MCF 10A (cell line): Measurements from ENCODE around the gene PUS1. TPM values are rescaled to one million over a fixed set of nuclear protein-coding genes. Genes with fewer than 3 reads are reported as not detected.
"Not testable (repeated sequence)": the region's sequence is repeated elsewhere in the genome, so short reads cannot be mapped to it uniquely, and the experiment has no call there.

Experiments
- BruUV-seq: library from RNA; stranded (reverse); fragments of 400-500 nt; replicated peaks from 2 replicates; lab custom pipeline; 2021; lab: Mats Ljungman, UMichigan
- CTCF ChIA-PET: fragments of 300-600 bp; sonication (Branson Sonifier 250); formaldehyde crosslinking; extraction: SDS; loops from one replicate; lab custom pipeline; 2021; ENCODE audit warnings: antibody characterized with exemption, inconsistent platforms; lab: Yijun Ruan, JAX
- POLR2A ChIA-PET: fragments of 300-600, 350-650 bp; sonication (Branson Sonifier 250); formaldehyde crosslinking; extraction: SDS; loops from one replicate; lab custom pipeline; 2020; ENCODE audit warnings: antibody characterized with exemption, inconsistent platforms; lab: Yijun Ruan, JAX
- DNase-seq: peaks from one replicate; pipeline ENCODE4 v3.0.0-alpha.2; 2018; ENCODE audit not compliant: unreplicated experiment
- H3K27ac Mint-ChIP-seq: one replicate; pipeline ENCODE4 v1.8.0; 2022; ENCODE audit warnings: mild to moderate bottlenecking, low read depth, mixed read lengths; ENCODE audit not compliant: unreplicated experiment
- H3K27me3 Mint-ChIP-seq: one replicate; pipeline ENCODE4 v1.8.0; 2022; ENCODE audit warnings: mixed read lengths; ENCODE audit not compliant: insufficient read depth, unreplicated experiment
- H3K36me3 Mint-ChIP-seq: one replicate; pipeline ENCODE4 v1.8.0; 2022; ENCODE audit warnings: mild to moderate bottlenecking, moderate library complexity, mixed read lengths; ENCODE audit not compliant: insufficient read depth, unreplicated experiment
- H3K4me1 Mint-ChIP-seq: one replicate; pipeline ENCODE4 v1.8.0; 2022; ENCODE audit warnings: mixed read lengths; ENCODE audit not compliant: insufficient read depth, unreplicated experiment
- H3K4me3 Mint-ChIP-seq: one replicate; pipeline ENCODE4 v1.8.0; 2022; ENCODE audit warnings: mild to moderate bottlenecking, moderate library complexity, mixed read lengths; ENCODE audit not compliant: unreplicated experiment
- H3K9me3 Mint-ChIP-seq: one replicate; pipeline ENCODE4 v1.8.0; 2022; ENCODE audit warnings: mixed read lengths; ENCODE audit not compliant: unreplicated experiment
- intact Hi-C: fragments of 100-400 bp; cut with micrococcal nuclease; formaldehyde crosslinking; loops from 2 replicates; pipeline ENCODE4 v1.14.1; 2022
- total RNA-seq: library from RNA; stranded (reverse); gene quantifications from 2 replicates; pipeline ENCODE4 v1.2.3, GENCODE V29; 2022
- TF ChIP-seq, protein P1 (sequence below): fragments of 200-600 bp; IDR thresholded peaks from one replicate; pipeline ENCODE4 v1.8.0; 2022; ENCODE audit warnings: antibody characterized with exemption, mild to moderate bottlenecking; ENCODE audit not compliant: unreplicated experiment

PUS1 gene
- total RNA-seq, 1 experiment from 2014 or later: 72.3 TPM

DNA sequence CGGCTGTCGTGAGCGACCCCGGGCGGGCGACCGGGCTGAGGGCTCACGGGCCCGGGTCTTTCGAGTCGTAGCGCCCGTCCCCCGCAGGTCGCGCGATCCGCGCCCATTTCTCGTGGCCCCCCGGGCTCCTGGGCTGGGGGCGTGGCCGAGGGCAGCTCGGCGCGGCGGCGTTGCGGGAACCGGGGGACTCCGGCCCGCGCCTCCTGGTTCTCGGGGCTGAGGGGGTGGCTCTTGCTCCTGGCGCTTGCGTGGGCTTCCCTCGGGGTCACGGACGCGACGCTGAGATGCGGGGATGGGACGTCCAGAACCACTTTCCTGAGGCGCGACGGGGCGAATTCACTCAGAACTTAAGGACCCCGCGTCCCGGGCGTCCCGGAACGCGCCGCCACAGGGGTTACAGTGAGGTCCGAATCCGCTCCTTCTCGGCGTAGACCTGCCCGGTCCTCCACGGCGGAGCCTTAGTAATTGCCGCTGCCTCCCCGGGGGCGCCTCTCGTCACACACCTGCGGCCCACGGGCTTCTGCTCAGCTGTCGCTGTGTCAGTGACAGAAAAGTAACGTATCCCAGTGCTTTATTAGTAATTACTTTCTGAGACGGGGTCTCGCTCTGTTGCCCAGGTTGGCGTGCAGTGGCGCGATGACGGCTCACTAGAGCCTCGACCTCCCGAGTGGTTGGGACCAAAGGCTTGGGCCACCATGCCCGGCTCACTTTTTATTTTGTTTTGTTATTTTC lies 21.3 kb downstream of the PUS1 start:
- no peak for DNase-seq
- no peaks in the 10 kb centered on the region for H3K36me3 Mint-ChIP-seq
- H3K4me3 Mint-ChIP-seq: peak overlapping the region; percentile 75
- ChIA-PET CTCF (interaction anchor here (0.6 to 2.5 kb wide), 10 partner anchors 9 to 835 kb away, joined by 3 to 9 read pairs (median 3); no protein-coding TSS in a partner anchor), POLR2A (interaction anchor here (0.6 to 3.3 kb wide), 12 partner anchors 10 to 810 kb away, joined by 3 to 16 read pairs (median 4); partner anchors contain the start of gene PUS1)
- TF ChIP-seq, protein P1, sequence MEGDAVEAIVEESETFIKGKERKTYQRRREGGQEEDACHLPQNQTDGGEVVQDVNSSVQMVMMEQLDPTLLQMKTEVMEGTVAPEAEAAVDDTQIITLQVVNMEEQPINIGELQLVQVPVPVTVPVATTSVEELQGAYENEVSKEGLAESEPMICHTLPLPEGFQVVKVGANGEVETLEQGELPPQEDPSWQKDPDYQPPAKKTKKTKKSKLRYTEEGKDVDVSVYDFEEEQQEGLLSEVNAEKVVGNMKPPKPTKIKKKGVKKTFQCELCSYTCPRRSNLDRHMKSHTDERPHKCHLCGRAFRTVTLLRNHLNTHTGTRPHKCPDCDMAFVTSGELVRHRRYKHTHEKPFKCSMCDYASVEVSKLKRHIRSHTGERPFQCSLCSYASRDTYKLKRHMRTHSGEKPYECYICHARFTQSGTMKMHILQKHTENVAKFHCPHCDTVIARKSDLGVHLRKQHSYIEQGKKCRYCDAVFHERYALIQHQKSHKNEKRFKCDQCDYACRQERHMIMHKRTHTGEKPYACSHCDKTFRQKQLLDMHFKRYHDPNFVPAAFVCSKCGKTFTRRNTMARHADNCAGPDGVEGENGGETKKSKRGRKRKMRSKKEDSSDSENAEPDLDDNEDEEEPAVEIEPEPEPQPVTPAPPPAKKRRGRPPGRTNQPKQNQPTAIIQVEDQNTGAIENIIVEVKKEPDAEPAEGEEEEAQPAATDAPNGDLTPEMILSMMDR: no peak
- BruUV-seq: TSS peak; percentile 25
- intact Hi-C loops: loop anchor here (5.0 kb wide), 1 partner anchor 52 kb away; no protein-coding TSS in a partner anchor
- H3K9me3 Mint-ChIP-seq: no peaks in the 10 kb centered on the region
- no peaks in the 10 kb centered on the region for H3K27me3 Mint-ChIP-seq
- H3K27ac Mint-ChIP-seq: peak overlapping the region; percentile 70
- H3K4me1 Mint-ChIP-seq: peaks cover 9% of the 10 kb centered on the region

DNA sequence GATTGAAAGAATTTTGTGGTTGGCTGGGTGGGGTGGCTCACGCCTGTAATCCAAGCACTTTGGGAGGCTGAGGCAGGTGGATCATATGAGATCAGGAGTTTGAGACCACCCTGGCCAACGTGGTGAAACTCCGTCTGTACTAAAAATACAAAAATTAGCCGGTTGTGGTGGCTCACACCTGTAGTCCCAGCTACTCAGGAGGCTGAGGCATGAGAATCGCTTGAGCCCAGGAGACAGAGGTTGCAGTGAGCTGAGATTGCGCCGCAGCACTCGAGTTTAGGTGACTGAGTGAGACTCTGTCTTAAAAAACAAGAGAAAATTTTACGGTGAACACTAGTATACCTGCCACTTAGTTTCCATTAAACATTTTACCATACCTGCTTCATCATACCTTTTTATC lies 24.7 kb downstream of the PUS1 start:
- H3K4me1 Mint-ChIP-seq: peaks cover 25% of the 10 kb centered on the region
- H3K27ac Mint-ChIP-seq, DNase-seq, H3K9me3 Mint-ChIP-seq, H3K36me3 Mint-ChIP-seq, BruUV-seq, H3K27me3 Mint-ChIP-seq, H3K4me3 Mint-ChIP-seq: not testable (repeated sequence)
- CTCF ChIA-PET: interaction anchor here (0.7 kb wide), 1 partner anchor 8 kb away, joined by 3 read pairs; no protein-coding TSS in a partner anchor
- POLR2A ChIA-PET: interaction anchor here (1.3 kb wide), 1 partner anchor 243 kb away, joined by 3 read pairs; the partner anchor contains the start of gene SFSWAP
- intact Hi-C loops: loop anchor here (5.0 kb wide), 1 partner anchor 48 kb away; no protein-coding TSS in a partner anchor

DNA sequence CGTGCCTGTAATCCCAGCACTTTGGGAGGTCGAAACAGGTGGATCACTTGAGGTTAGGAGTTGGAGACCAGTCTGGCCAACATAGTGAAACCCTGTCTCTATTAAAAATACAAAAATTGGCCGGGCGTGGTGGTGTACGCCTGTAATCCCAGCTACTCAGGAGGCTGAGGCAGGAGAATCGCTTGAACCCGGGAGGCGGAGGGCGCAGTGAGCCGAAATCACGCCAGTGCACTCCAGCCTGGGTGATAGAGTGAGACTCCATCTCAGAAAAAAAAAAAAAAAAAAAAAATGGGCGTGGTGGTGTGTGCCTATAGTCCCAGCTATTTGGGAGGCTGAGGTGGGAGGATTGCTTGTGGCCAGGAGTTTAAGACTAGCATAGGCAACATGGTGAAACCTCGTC lies 25.4 kb downstream of the PUS1 start:
- CTCF ChIA-PET, H3K27me3 Mint-ChIP-seq, DNase-seq, H3K4me3 Mint-ChIP-seq, H3K27ac Mint-ChIP-seq, H3K36me3 Mint-ChIP-seq, BruUV-seq, H3K9me3 Mint-ChIP-seq: not testable (repeated sequence)
- intact Hi-C loops: loop anchor here (5.0 kb wide), 1 partner anchor 48 kb away; no protein-coding TSS in a partner anchor
- POLR2A ChIA-PET: interaction anchor here (0.5 kb wide), 1 partner anchor 50 kb away, joined by 3 read pairs; no protein-coding TSS in a partner anchor
- H3K4me1 Mint-ChIP-seq: peaks cover 28% of the 10 kb centered on the region

DNA sequence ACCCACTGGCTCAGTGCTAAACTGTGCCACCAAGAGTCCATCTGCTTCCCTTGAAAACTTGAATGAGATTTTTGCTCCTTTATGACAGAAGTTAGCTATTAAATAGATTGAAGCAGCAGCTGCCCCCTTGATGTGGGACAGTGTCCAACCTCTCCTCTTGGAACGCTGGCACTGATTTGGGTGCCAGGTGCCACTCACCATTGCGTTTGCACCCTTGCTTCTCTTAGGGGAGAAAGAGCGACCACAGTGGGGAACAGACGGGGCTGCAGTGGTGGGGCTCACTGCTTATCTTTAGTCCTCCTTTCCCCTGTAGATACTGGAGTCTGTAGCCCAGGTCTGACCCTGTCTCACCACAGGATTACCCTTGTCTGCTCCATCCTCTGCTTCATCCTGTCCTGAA lies 30.0 kb downstream of the PUS1 start:
- Mint-ChIP-seq H3K9me3 (no peaks in the 10 kb centered on the region), H3K27me3 (no peaks in the 10 kb centered on the region), H3K4me3 (no peak overlapping the region), H3K27ac (no peak overlapping the region), H3K4me1 (peaks cover 40% of the 10 kb centered on the region), H3K36me3 (peaks cover 24% of the 10 kb centered on the region)
- BruUV-seq: no TSS peak
- TF ChIP-seq, protein P1: no peak
- POLR2A ChIA-PET: no interaction called here
- CTCF ChIA-PET: interaction anchor here (0.9 to 1.0 kb wide), 3 partner anchors 9 to 124 kb away, joined by 3 to 4 read pairs (median 3); no protein-coding TSS in a partner anchor
- DNase-seq: no peak
- intact Hi-C loops: no loop called here
